Muscle of leg (tissue), 11 donors: ENCODE results near the gene ZNF135. TPM values are rescaled to one million over a fixed set of nuclear protein-coding genes. Genes with fewer than 3 reads are reported as not detected.

Source experiments
- DNase-seq: peaks from one replicate; pipeline ENCODE4 v3.0.0; 2013
- H3K27ac ChIP-seq: one replicate; pipeline ENCODE4 v1.5.1; 2013; ENCODE audit warnings: mild to moderate bottlenecking, low read length, control low read depth
- H3K27me3 ChIP-seq: one replicate; pipeline ENCODE4 v1.6.1; 2013; ENCODE audit warnings: low read length; ENCODE audit not compliant: control insufficient read depth, insufficient read depth
- H3K36me3 ChIP-seq: one replicate; pipeline ENCODE4 v1.6.1; 2013; ENCODE audit warnings: low read length; ENCODE audit not compliant: control insufficient read depth, insufficient read depth
- H3K4me1 ChIP-seq: one replicate; pipeline ENCODE4 v1.6.1; 2013; ENCODE audit warnings: low read length; ENCODE audit not compliant: control insufficient read depth, insufficient read depth
- H3K4me3 ChIP-seq: one replicate; pipeline ENCODE4 v1.5.1; 2013; ENCODE audit warnings: low read length, control low read depth
- H3K9me3 ChIP-seq: replicated peaks from 2 replicates; pipeline ENCODE4 v1.6.1; 2013; ENCODE audit warnings: low read depth, low read length; ENCODE audit not compliant: control insufficient read depth
- WGBS: methylation state at CpG from one replicate; pipeline ENCODE4 v1.1.5; 2013; ENCODE audit warnings: missing lambda C conversion rate; ENCODE audit not compliant: insufficient coverage; 5-methylcytosine and 5-hydroxymethylcytosine counted together
- polyA plus RNA-seq, 8 donors: library from polyadenylated mRNA; unstranded; fragments of 120-200 nt; gene quantifications; one replicate each; pipeline versions ENCODE4 v1.2.1 to v1.2.3, GENCODE V29; 2013; ENCODE audit warnings: inconsistent platforms in 1 of 8, low replicate concordance in 1 of 8; ENCODE audit not compliant: insufficient read length in 8 of 8, insufficient read depth in 1 of 8
- total RNA-seq: library from RNA; stranded (reverse); fragments of 120-200 nt; gene quantifications from one replicate; pipeline ENCODE4 v1.2.4, GENCODE V29; 2013

Gene ZNF135
- total and polyA plus RNA-seq, 9 donors = 11.1 to 16.8 (median 12.4) TPM

- H3K4me1 ChIP-seq = peaks cover 5% of the 10 kb centered on the region
- H3K4me3 ChIP-seq = peak within 1 kb of the TSS; percentile 43
- H3K9me3 ChIP-seq = no peaks in the 10 kb centered on the region
- peak; percentile 97 for DNase-seq
- WGBS = under 1% methylated on average over 73 of the region's 101 CpGs
- peaks cover 3% of the 10 kb centered on the region for H3K27me3 ChIP-seq
- no peaks in the 10 kb centered on the region for H3K36me3 ChIP-seq
- H3K27ac ChIP-seq = no peak within 1 kb of the TSS
These were observed 25.2 kb upstream of the ZNF135 start, which contains the start of gene ZSCAN1 for GRCh38 chr19:58033741-58034476. TSS of gene ZSCAN1 (plus strand) at chr19:58034025. CDS start at chr19:58037837, 3,812 bp downstream.

- peak overlapping the region; percentile 43 for H3K4me3 ChIP-seq
- peaks cover 2% of the 10 kb centered on the region for H3K9me3 ChIP-seq
- peak; percentile 31 for DNase-seq
- WGBS = under 1% methylated on average over 17 of the region's 20 CpGs
- peaks cover 5% of the 10 kb centered on the region for H3K4me1 ChIP-seq
- no peaks in the 10 kb centered on the region for H3K36me3 ChIP-seq
- H3K27ac ChIP-seq = no peak overlapping the region
- H3K27me3 ChIP-seq = peaks cover 3% of the 10 kb centered on the region
These were observed 24.6 kb upstream of the ZNF135 start for GRCh38 chr19:58034477-58034793.

GRCh38 chr19:58035863-58036262, 23.2 kb upstream of the ZNF135 start:
- peaks cover 12% of the 10 kb centered on the region for H3K9me3 ChIP-seq
- H3K4me3 ChIP-seq = no peak overlapping the region
- H3K36me3 ChIP-seq = no peaks in the 10 kb centered on the region
- no peak overlapping the region for H3K27ac ChIP-seq
- H3K27me3 ChIP-seq = peaks cover 3% of the 10 kb centered on the region
- 82% methylated on average over 3 of the region's 8 CpGs for WGBS
- DNase-seq = no peak
- H3K4me1 ChIP-seq = peaks cover 5% of the 10 kb centered on the region

GRCh38 chr19:58037927-58038687, 21.0 kb upstream of the ZNF135 start:
- Histone ChIP-seq H3K4me1 (peaks cover 5% of the 10 kb centered on the region), H3K27ac (no peak overlapping the region), H3K27me3 (peaks cover 6% of the 10 kb centered on the region), H3K36me3 (no peaks in the 10 kb centered on the region), H3K9me3 (peaks cover 27% of the 10 kb centered on the region), H3K4me3 (no peak overlapping the region)
- peak; percentile 22 for DNase-seq
- 21% methylated on average over 24 of the region's 44 CpGs for WGBS

GRCh38 chr19:58038688-58039204, 20.3 kb upstream of the ZNF135 start:
- no peak for DNase-seq
- Histone ChIP-seq H3K27ac (no peak overlapping the region), H3K9me3 (peaks cover 32% of the 10 kb centered on the region), H3K27me3 (peaks cover 6% of the 10 kb centered on the region), H3K4me1 (no peaks in the 10 kb centered on the region), H3K4me3 (no peak overlapping the region), H3K36me3 (no peaks in the 10 kb centered on the region)
- 16% methylated on average over 6 of the region's 8 CpGs for WGBS

- Histone ChIP-seq H3K27me3 (peaks cover 6% of the 10 kb centered on the region), H3K4me3 (no peak overlapping the region), H3K27ac (no peak overlapping the region), H3K9me3 (peaks cover 47% of the 10 kb centered on the region), H3K36me3 (no peaks in the 10 kb centered on the region), H3K4me1 (no peaks in the 10 kb centered on the region)
- DNase-seq = no peak
- WGBS = 82% methylated on average over 18 of the region's 21 CpGs
These were observed 18.1 kb upstream of the ZNF135 start for GRCh38 chr19:58040751-58041525.

- H3K4me3 ChIP-seq = no peak overlapping the region
- H3K27ac ChIP-seq = no peak overlapping the region
- H3K4me1 ChIP-seq = no peaks in the 10 kb centered on the region
- peaks cover 64% of the 10 kb centered on the region for H3K9me3 ChIP-seq
- 48% methylated on average over 28 of the region's 54 CpGs for WGBS
- H3K27me3 ChIP-seq = peaks cover 6% of the 10 kb centered on the region
- DNase-seq = no peak
- H3K36me3 ChIP-seq = no peaks in the 10 kb centered on the region
These were observed 16.4 kb upstream of the ZNF135 start for GRCh38 chr19:58042495-58043340.

- H3K4me3 ChIP-seq = no peak overlapping the region
- 68% methylated on average over 41 of the region's 42 CpGs for WGBS
- no peak for DNase-seq
- peaks cover 76% of the 10 kb centered on the region for H3K9me3 ChIP-seq
- H3K27me3 ChIP-seq = peaks cover 2% of the 10 kb centered on the region
- no peaks in the 10 kb centered on the region for H3K4me1 ChIP-seq
- no peak overlapping the region for H3K27ac ChIP-seq
- H3K36me3 ChIP-seq = no peaks in the 10 kb centered on the region
These were observed 14.7 kb upstream of the ZNF135 start for GRCh38 chr19:58044391-58044790.

- 96% methylated on average over 25 of the region's 26 CpGs for WGBS
- DNase-seq = no peak
- Histone ChIP-seq H3K36me3 (no peaks in the 10 kb centered on the region), H3K4me3 (no peak overlapping the region), H3K27ac (no peak overlapping the region), H3K9me3 (peaks cover 81% of the 10 kb centered on the region), H3K4me1 (no peaks in the 10 kb centered on the region), H3K27me3 (peaks cover 2% of the 10 kb centered on the region)
These were observed 14.2 kb upstream of the ZNF135 start for GRCh38 chr19:58044886-58045285.
